ENCODE measurements around the gene DNER. TPM values are rescaled to one million over a fixed set of nuclear protein-coding genes. Genes with fewer than 3 reads are reported as not detected.

The DNER gene
- total RNA-seq, 4 donors from 2014 or later = 1.5 to 13.1 (median 4.7) TPM

GRCh38 chr2:229392196-229392595, 322.2 kb downstream of the DNER start:
- TF ChIP-seq EP300 (IDR thresholded peaks at IDR 0.05) (peak; percentile 20 to 76), CTCF (IDR thresholded peaks at IDR 0.05) (no peak)
- Histone ChIP-seq H3K9me3 (peaks cover 0 to 12% (median 2%) of the 10 kb centered on the region in 4 donors), H3K36me3 (no peaks in the 10 kb centered on the region), H3K27ac (peak overlapping the region in 2 of 4 donors; percentile 63 to 67), H3K4me1 (peaks cover 0 to 4% (median 0%) of the 10 kb centered on the region in 4 donors), H3K27me3 (no peaks in the 10 kb centered on the region), H3K4me3 (no peak overlapping the region)
- no peak for DNase-seq (ENCODE audit: low spot score in 2 of 2)
- WGBS, 2 donors = 40 to 67% methylated on average over 2 of the region's 2 CpGs

- no peaks in the 10 kb centered on the region for H3K27me3 ChIP-seq
- no peaks in the 10 kb centered on the region for H3K36me3 ChIP-seq
- H3K9me3 ChIP-seq = peaks cover 0 to 19% (median 4%) of the 10 kb centered on the region in 4 donors
- H3K4me1 ChIP-seq = peaks cover 0 to 4% (median 0%) of the 10 kb centered on the region in 4 donors
- DNase-seq (ENCODE audit: low spot score in 2 of 2) = no peak
- H3K4me3 ChIP-seq = no peak overlapping the region
- H3K27ac ChIP-seq = peak overlapping the region in 3 of 4 donors; percentile 40 to 78 (median 53)
- 53 to 57% methylated on average over 4 of the region's 4 CpGs for WGBS, 2 donors
- TF ChIP-seq POLR2A (IDR thresholded peaks at IDR 0.05) (no peak), EP300 (IDR thresholded peaks at IDR 0.05) (no peak), CTCF (IDR thresholded peaks at IDR 0.05) (no peak)
These were observed 325.6 kb downstream of the DNER start for GRCh38 chr2:229388731-229389130.

GRCh38 chr2:229387866-229388265, 326.5 kb downstream of the DNER start:
- peaks cover 0 to 21% (median 4%) of the 10 kb centered on the region in 4 donors for H3K9me3 ChIP-seq
- no peaks in the 10 kb centered on the region for H3K27me3 ChIP-seq
- 43 to 46% methylated on average over 5 of the region's 5 CpGs for WGBS, 2 donors
- no peak for TF ChIP-seq POLR2A (IDR thresholded peaks at IDR 0.05)
- TF ChIP-seq EP300 (IDR thresholded peaks at IDR 0.05) = no peak
- H3K4me1 ChIP-seq = peaks cover 0 to 4% (median 0%) of the 10 kb centered on the region in 4 donors
- no peak overlapping the region for H3K4me3 ChIP-seq
- no peaks in the 10 kb centered on the region for H3K36me3 ChIP-seq
- DNase-seq (ENCODE audit: low spot score in 2 of 2) = no peak
- peak overlapping the region in 3 of 4 donors; percentile 7 to 78 (median 64) for H3K27ac ChIP-seq

- Histone ChIP-seq H3K36me3 (no peaks in the 10 kb centered on the region), H3K27me3 (no peaks in the 10 kb centered on the region), H3K4me3 (no peak overlapping the region), H3K27ac (no peak overlapping the region), H3K9me3 (peaks cover 0 to 21% (median 0%) of the 10 kb centered on the region in 4 donors), H3K4me1 (no peaks in the 10 kb centered on the region)
- TF ChIP-seq EP300 (IDR thresholded peaks at IDR 0.05) (no peak), CTCF (IDR thresholded peaks at IDR 0.05) (no peak), POLR2A (IDR thresholded peaks at IDR 0.05) (no peak)
- WGBS, 2 donors = 90 to 92% methylated on average over 5 of the region's 5 CpGs
- DNase-seq (ENCODE audit: low spot score in 2 of 2) = no peak
These were observed 334.2 kb downstream of the DNER start for GRCh38 chr2:229380101-229380625.

- no peak for TF ChIP-seq POLR2A (IDR thresholded peaks at IDR 0.05)
- no peak for TF ChIP-seq EP300 (IDR thresholded peaks at IDR 0.05)
- no peak for TF ChIP-seq CTCF (IDR thresholded peaks at IDR 0.05)
- no peak for DNase-seq (ENCODE audit: low spot score in 2 of 2)
- no peak overlapping the region for H3K27ac ChIP-seq
- no peak overlapping the region for H3K4me3 ChIP-seq
- no peaks in the 10 kb centered on the region for H3K36me3 ChIP-seq
- no peaks in the 10 kb centered on the region for H3K27me3 ChIP-seq
- H3K9me3 ChIP-seq = peaks cover 0 to 17% (median 0%) of the 10 kb centered on the region in 4 donors
- WGBS, 2 donors = 76% methylated on average over 3 of the region's 3 CpGs
- H3K4me1 ChIP-seq = no peaks in the 10 kb centered on the region
These were observed 336.0 kb downstream of the DNER start for GRCh38 chr2:229378386-229378785.
